Osteoblast (primary cell): Measurements from ENCODE around the gene CEBPB. TPM values are rescaled to one million over a fixed set of nuclear protein-coding genes. Genes with fewer than 3 reads are reported as not detected.

Experiments
- DNase-seq: peaks from one replicate; pipeline ENCODE4 v3.0.0; 2011; ENCODE audit warnings: low spot score, mixed read lengths; ENCODE audit not compliant: insufficient read length; ENCODE audit errors: missing footprints
- H2AFZ ChIP-seq: 2 replicates; pipeline ENCODE4 v1.6.0; 2011; ENCODE audit warnings: mild to moderate bottlenecking, low read length
- H3K27ac ChIP-seq: 2 replicates; pipeline ENCODE4 v1.5.1; 2011; ENCODE audit warnings: mild to moderate bottlenecking, low read depth, low read length, moderate library complexity
- H3K27me3 ChIP-seq: 2 replicates; pipeline ENCODE4 v1.6.0; 2012; ENCODE audit warnings: mild to moderate bottlenecking, control low read depth, inconsistent platforms, low read length, moderate library complexity; ENCODE audit not compliant: insufficient read depth
- H3K36me3 ChIP-seq: 2 replicates; pipeline ENCODE4 v1.5.1; 2011; ENCODE audit warnings: mild to moderate bottlenecking, low read length, control low read depth, moderate library complexity; ENCODE audit not compliant: insufficient read depth
- H3K4me1 ChIP-seq: 2 replicates; pipeline ENCODE4 v1.5.1; 2011; ENCODE audit warnings: mild to moderate bottlenecking, low read length, control low read depth, moderate library complexity; ENCODE audit not compliant: insufficient read depth
- H3K4me2 ChIP-seq: 2 replicates; pipeline ENCODE4 v1.6.0; 2011; ENCODE audit warnings: mild to moderate bottlenecking, low read length; ENCODE audit not compliant: insufficient read depth
- H3K4me3 ChIP-seq: fragments of 200-600 bp; sonication (generic); 3 replicates; pipeline ENCODE4 v1.5.1; 2012; ENCODE audit warnings: mild to moderate bottlenecking, low read length, inconsistent platforms; ENCODE audit not compliant: insufficient read depth
- H3K79me2 ChIP-seq: 2 replicates; pipeline ENCODE4 v1.6.0; 2012; ENCODE audit warnings: mild to moderate bottlenecking, low read length, control low read depth, inconsistent platforms; ENCODE audit not compliant: insufficient read depth
- H3K9me3 ChIP-seq: 2 replicates; pipeline ENCODE4 v1.5.1; 2011; ENCODE audit warnings: low read depth, low read length, control low read depth
- H4K20me1 ChIP-seq: 2 replicates; pipeline ENCODE4 v1.6.0; 2012; ENCODE audit warnings: mild to moderate bottlenecking, low read length, control low read depth; ENCODE audit not compliant: insufficient read depth
- total RNA-seq: library from RNA; depleted of rRNA; stranded (reverse); fragments of >200 nt; gene quantifications from 2 replicates; pipeline ENCODE4 v1.2.3, GENCODE V29; 2012
- TF ChIP-seq, protein P1 (sequence below): IDR thresholded peaks from 2 replicates; pipeline ENCODE4 v1.5.1; 2011; ENCODE audit warnings: mild to moderate bottlenecking, low read depth, low read length, moderate library complexity; ENCODE audit errors: extremely low read depth

CEBPB gene
- total RNA-seq, 1 donor = 79.3 TPM

DNA sequence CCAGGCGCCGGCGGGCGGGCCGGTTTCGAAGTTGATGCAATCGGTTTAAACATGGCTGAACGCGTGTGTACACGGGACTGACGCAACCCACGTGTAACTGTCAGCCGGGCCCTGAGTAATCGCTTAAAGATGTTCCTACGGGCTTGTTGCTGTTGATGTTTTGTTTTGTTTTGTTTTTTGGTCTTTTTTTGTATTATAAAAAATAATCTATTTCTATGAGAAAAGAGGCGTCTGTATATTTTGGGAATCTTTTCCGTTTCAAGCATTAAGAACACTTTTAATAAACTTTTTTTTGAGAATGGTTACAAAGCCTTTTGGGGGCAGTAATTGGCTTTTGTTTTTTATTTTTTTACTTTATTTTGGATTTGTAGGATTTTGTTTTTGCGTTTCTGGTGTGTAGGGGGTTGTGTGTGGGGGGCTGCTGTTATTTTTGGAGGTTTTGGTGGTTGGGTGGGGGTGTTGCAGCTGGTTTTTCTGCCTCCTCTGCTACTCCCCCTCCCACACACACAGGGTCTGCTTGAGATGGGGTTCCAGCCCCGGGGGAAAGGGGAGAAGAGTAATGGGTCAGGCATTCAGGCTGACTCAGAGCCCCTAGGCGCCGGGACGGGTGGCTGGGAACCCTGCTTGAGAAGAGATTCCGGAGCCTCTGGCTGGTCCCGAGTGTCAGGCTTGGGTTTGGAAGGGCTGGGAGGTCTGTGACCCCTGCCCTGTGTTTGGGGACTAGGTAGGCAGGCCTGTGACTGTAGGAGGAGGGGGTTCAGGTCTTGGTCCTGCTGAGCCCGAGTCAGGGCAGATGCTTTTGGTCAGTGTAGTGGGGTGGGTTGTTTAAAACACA lies 2.0 kb downstream of the CEBPB start:
- peaks cover 17% of the 10 kb centered on the region for H3K4me1 ChIP-seq
- no peaks in the 10 kb centered on the region for H3K27me3 ChIP-seq
- H3K9me3 ChIP-seq = no peaks in the 10 kb centered on the region
- DNase-seq = peak; percentile 98
- TF ChIP-seq, protein P1, sequence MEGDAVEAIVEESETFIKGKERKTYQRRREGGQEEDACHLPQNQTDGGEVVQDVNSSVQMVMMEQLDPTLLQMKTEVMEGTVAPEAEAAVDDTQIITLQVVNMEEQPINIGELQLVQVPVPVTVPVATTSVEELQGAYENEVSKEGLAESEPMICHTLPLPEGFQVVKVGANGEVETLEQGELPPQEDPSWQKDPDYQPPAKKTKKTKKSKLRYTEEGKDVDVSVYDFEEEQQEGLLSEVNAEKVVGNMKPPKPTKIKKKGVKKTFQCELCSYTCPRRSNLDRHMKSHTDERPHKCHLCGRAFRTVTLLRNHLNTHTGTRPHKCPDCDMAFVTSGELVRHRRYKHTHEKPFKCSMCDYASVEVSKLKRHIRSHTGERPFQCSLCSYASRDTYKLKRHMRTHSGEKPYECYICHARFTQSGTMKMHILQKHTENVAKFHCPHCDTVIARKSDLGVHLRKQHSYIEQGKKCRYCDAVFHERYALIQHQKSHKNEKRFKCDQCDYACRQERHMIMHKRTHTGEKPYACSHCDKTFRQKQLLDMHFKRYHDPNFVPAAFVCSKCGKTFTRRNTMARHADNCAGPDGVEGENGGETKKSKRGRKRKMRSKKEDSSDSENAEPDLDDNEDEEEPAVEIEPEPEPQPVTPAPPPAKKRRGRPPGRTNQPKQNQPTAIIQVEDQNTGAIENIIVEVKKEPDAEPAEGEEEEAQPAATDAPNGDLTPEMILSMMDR = no peak
- H3K4me2 ChIP-seq = peak overlapping the region; percentile 88
- H3K4me3 ChIP-seq = peak overlapping the region; percentile 86
- H3K36me3 ChIP-seq = no peaks in the 10 kb centered on the region
- H4K20me1 ChIP-seq = peaks cover 32% of the 10 kb centered on the region
- peak overlapping the region; percentile 96 for H3K27ac ChIP-seq
- H2AFZ ChIP-seq = no peak overlapping the region
- peaks cover 40% of the 10 kb centered on the region for H3K79me2 ChIP-seq

DNA sequence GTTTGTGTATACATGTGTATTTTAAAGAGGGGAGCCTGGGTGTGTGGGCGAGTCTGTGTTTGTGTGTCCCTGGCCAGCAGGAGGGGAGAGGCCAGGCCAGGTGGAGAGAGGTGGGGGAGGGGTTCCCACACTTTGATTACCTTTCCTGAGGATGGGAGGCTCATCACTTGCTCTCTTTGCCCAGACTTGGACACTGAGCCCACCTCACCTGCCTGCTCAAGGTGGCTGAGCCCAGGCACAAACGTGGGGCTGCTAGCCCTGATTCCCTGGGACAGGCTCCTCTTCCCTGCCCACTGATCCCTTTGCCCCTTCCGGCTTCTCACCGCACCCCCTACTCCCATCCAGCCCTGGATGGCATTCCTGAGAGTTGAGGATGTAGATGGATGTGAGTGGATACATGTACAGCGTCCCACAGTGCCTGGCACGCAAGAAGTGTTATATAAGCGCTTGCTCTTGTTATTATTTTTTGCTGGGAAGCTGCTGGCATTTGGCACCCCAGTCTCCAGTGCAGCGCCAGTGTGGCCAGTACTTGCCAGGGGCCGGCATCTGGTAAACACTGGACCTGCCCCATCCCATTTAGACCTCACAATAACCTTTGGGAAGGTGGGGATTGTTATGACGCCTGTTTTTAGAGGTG lies 2.7 kb downstream of the CEBPB start:
- Histone ChIP-seq H2AFZ (no peak overlapping the region), H3K27ac (peak overlapping the region; percentile 96), H4K20me1 (peaks cover 32% of the 10 kb centered on the region), H3K4me3 (peak overlapping the region; percentile 86), H3K4me1 (peaks cover 17% of the 10 kb centered on the region), H3K79me2 (peaks cover 40% of the 10 kb centered on the region), H3K9me3 (no peaks in the 10 kb centered on the region), H3K27me3 (no peaks in the 10 kb centered on the region), H3K4me2 (peak overlapping the region; percentile 88), H3K36me3 (no peaks in the 10 kb centered on the region)
- TF ChIP-seq, protein P1 = no peak
- peak; percentile 92 for DNase-seq

DNA sequence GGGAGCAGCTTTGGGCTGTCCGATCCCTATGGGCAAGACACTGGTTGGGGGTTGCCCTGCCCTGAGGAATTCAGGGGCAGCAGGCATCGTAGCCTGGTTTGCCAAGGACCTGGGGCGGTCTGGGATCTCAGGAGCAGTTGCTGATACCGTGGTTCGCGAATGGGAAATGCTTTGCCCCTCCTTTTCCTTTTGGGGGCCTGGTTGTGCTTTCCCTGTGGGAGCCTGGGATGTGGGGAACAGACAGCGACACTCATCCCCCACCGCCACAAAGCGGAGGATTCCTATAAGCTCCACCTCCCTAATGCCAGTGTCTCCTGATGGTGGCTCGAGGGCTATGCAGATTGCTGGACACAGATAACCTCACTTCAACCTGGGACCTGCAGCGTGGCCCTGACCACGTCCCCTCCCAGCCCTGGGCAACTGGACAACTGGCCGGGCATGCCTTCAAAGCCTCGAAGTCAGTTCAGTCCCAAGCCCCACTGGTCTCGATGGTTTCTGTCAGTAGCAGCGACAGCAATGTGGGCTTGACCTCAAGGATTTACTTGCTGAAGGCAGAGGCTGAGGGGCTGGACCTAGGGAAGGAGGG lies 3.3 kb downstream of the CEBPB start:
- H4K20me1 ChIP-seq = peaks cover 32% of the 10 kb centered on the region
- no peaks in the 10 kb centered on the region for H3K9me3 ChIP-seq
- peak overlapping the region; percentile 86 for H3K4me3 ChIP-seq
- peak overlapping the region; percentile 88 for H3K4me2 ChIP-seq
- TF ChIP-seq, protein P1 = no peak
- no peaks in the 10 kb centered on the region for H3K36me3 ChIP-seq
- H3K79me2 ChIP-seq = peaks cover 40% of the 10 kb centered on the region
- peak; percentile 77 for DNase-seq
- H2AFZ ChIP-seq = no peak overlapping the region
- peak overlapping the region; percentile 96 for H3K27ac ChIP-seq
- H3K27me3 ChIP-seq = no peaks in the 10 kb centered on the region
- H3K4me1 ChIP-seq = peaks cover 17% of the 10 kb centered on the region

DNA sequence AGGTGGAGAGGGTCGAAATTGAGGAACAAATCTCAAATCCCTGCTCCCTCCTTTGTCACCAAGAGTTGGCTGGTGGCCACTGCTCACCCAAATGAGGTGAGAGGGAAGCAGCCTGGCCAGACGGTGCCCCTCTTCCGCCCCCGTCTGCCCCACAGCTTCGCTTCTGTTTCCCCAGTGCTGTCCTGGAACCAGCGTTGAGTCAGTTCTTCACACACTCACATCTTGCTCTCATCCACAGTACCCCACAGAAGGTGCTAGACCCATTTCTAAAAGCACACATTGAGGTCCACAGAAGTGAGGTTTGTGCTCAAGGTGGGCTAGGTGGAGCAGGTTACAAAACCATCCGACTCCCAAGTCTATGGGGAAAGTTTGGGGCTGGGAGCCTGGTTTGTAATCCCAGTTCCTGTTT lies 3.8 kb downstream of the CEBPB start:
- peaks cover 40% of the 10 kb centered on the region for H3K79me2 ChIP-seq
- DNase-seq = no peak
- peak overlapping the region; percentile 86 for H3K4me3 ChIP-seq

More for the DNA sequence above, 3.8 kb downstream of the CEBPB start:
- Histone ChIP-seq H3K36me3 (no peaks in the 10 kb centered on the region), H4K20me1 (peaks cover 32% of the 10 kb centered on the region), H3K4me2 (peak overlapping the region; percentile 88), H3K27me3 (no peaks in the 10 kb centered on the region), H3K9me3 (no peaks in the 10 kb centered on the region), H2AFZ (no peak overlapping the region), H3K27ac (peak overlapping the region; percentile 96), H3K4me1 (peaks cover 17% of the 10 kb centered on the region)
- TF ChIP-seq, protein P1 = no peak
